ENCODE data around the gene SYT8.

GRCh38 chr11:1824221-1825038 is 10.4 kb upstream of the SYT8 start:
- TF ChIP-seq CTCF (IDR thresholded peaks at IDR 0.05; ENCODE audit: borderline replicate concordance, extremely low read depth, low read length, poor library complexity, severe bottlenecking), result no peak
- TF ChIP-seq EZH2 (IDR thresholded peaks at IDR 0.05; ENCODE audit: borderline replicate concordance, low read depth, low read length, severe bottlenecking), result no peak
